AG04449 (cell line): Measurements from ENCODE around the gene UVRAG.

Source experiments
- CTCF ChIA-PET: fragments of 350-600 bp; formaldehyde crosslinking; extraction: SDS; loops from one replicate; lab custom pipeline; 2021; ENCODE audit warnings: antibody characterized with exemption; lab: Yijun Ruan, JAX
- POLR2A ChIA-PET: fragments of 400-600, 350-600 bp; formaldehyde crosslinking; extraction: SDS; loops from one replicate; lab custom pipeline; 2020; ENCODE audit warnings: antibody characterized with exemption, inconsistent platforms; lab: Yijun Ruan, JAX
- DNase-seq: peaks from one replicate; pipeline ENCODE4 v3.0.0-alpha.2; 2010; ENCODE audit warnings: low read depth, low spot score
- H3K4me3 ChIP-seq: 2 replicates; pipeline ENCODE4 v1.5.1; 2011; ENCODE audit warnings: low read depth, mild to moderate bottlenecking, control low read depth, low read length
- CTCF ChIP-seq: IDR thresholded peaks from one replicate; pipeline ENCODE4 v1.5.1; 2011; ENCODE audit warnings: mild to moderate bottlenecking, moderate library complexity, low read length, control low read depth, inconsistent platforms; ENCODE audit not compliant: insufficient read depth; ENCODE audit errors: missing control alignments

Gene UVRAG

GRCh38 chr11:75786101-75786736 lies 28.8 kb upstream of the UVRAG start:
- ChIA-PET POLR2A (no interaction called here), CTCF (interaction anchor here (1.2 to 12.0 kb wide), 3 partner anchors 17 to 81 kb away, joined by 3 to 76 read pairs (median 5); no protein-coding TSS in a partner anchor)
- no peak for TF ChIP-seq CTCF
- H3K4me3 ChIP-seq = no peak overlapping the region
- DNase-seq = no peak

GRCh38 chr11:75789521-75789920 lies 25.5 kb upstream of the UVRAG start:
- POLR2A ChIA-PET = no interaction called here
- CTCF ChIA-PET = interaction anchor here (1.3 to 12.0 kb wide), 3 partner anchors 13 to 79 kb away, joined by 4 to 76 read pairs (median 7); no protein-coding TSS in a partner anchor
- H3K4me3 ChIP-seq = no peak overlapping the region
- TF ChIP-seq CTCF = no peak
- no peak for DNase-seq

- POLR2A ChIA-PET = no interaction called here
These were observed 24.0 kb upstream of the UVRAG start for GRCh38 chr11:75790986-75791385.

GRCh38 chr11:75792127-75792731 lies 22.8 kb upstream of the UVRAG start:
- DNase-seq = no peak
- CTCF ChIA-PET = interaction anchor here (12.0 kb wide), 1 partner anchor 11 kb away, joined by 76 read pairs; no protein-coding TSS in a partner anchor

More at GRCh38 chr11:75790986-75791385, 24.0 kb upstream of the UVRAG start:
- no peak overlapping the region for H3K4me3 ChIP-seq
- CTCF ChIA-PET = interaction anchor here (1.2 to 12.0 kb wide), 3 partner anchors 8 to 68 kb away, joined by 3 to 76 read pairs (median 6); no protein-coding TSS in a partner anchor
- no peak for TF ChIP-seq CTCF
- DNase-seq = no peak

GRCh38 chr11:75792997-75793800 lies 21.8 kb upstream of the UVRAG start:
- CTCF ChIA-PET = interaction anchor here (1.1 to 12.0 kb wide), 2 partner anchors 10 to 74 kb away, joined by 3 to 76 read pairs; no protein-coding TSS in a partner anchor
- H3K4me3 ChIP-seq = no peak overlapping the region
- no peak for TF ChIP-seq CTCF
- POLR2A ChIA-PET = no interaction called here
- DNase-seq = no peak

More at GRCh38 chr11:75792127-75792731, 22.8 kb upstream of the UVRAG start:
- POLR2A ChIA-PET = no interaction called here
- TF ChIP-seq CTCF = no peak
- H3K4me3 ChIP-seq = no peak overlapping the region
